ENCODE data around the gene TOR2A. TPM values are rescaled to one million over a fixed set of nuclear protein-coding genes. Genes with fewer than 3 reads are reported as not detected.

Gene TOR2A
- total and polyA plus RNA-seq, 2 experiments from 2014 or later, result 20.6 to 22.8 TPM

GRCh38 chr9:127731938-127732337 lies 3.2 kb downstream of the TOR2A start:
- Histone ChIP-seq H3K27me3 (no peaks in the 10 kb centered on the region), H3K4me3 (no peak overlapping the region), H3K9me3 (ENCODE audit: low read depth) (no peaks in the 10 kb centered on the region), H3K27ac (no peak overlapping the region), H3K36me3 (no peaks in the 10 kb centered on the region), H3K4me1 (ENCODE audit: low read depth) (no peaks in the 10 kb centered on the region)
- no peak for TF ChIP-seq CTCF (IDR thresholded peaks at IDR 0.05; ENCODE audit: low read depth, low read length)
- DNase-seq (ENCODE audit: low read depth in 1 of 2, low spot score in 1 of 2), result no peak

- H3K27me3 ChIP-seq, result no peaks in the 10 kb centered on the region
- no peaks in the 10 kb centered on the region for H3K36me3 ChIP-seq
- H3K27ac ChIP-seq, result no peak overlapping the region
- DNase-seq (ENCODE audit: low read depth in 1 of 2, low spot score in 1 of 2), result no peak
- TF ChIP-seq CTCF (IDR thresholded peaks at IDR 0.05; ENCODE audit: low read depth, low read length), result no peak
- no peaks in the 10 kb centered on the region for H3K4me1 ChIP-seq (ENCODE audit: low read depth)
- no peak overlapping the region for H3K4me3 ChIP-seq
- H3K9me3 ChIP-seq (ENCODE audit: low read depth), result no peaks in the 10 kb centered on the region
Measured at GRCh38 chr9:127730799-127731410, 4.2 kb downstream of the TOR2A start.

GRCh38 chr9:127730262-127730661 lies 4.8 kb downstream of the TOR2A start:
- Histone ChIP-seq H3K27me3 (no peaks in the 10 kb centered on the region), H3K36me3 (no peaks in the 10 kb centered on the region), H3K27ac (no peak overlapping the region), H3K4me3 (no peak overlapping the region), H3K4me1 (ENCODE audit: low read depth) (no peaks in the 10 kb centered on the region), H3K9me3 (ENCODE audit: low read depth) (no peaks in the 10 kb centered on the region)
- no peak for TF ChIP-seq CTCF (IDR thresholded peaks at IDR 0.05; ENCODE audit: low read depth, low read length)
- DNase-seq (ENCODE audit: low read depth in 1 of 2, low spot score in 1 of 2), result no peak

GRCh38 chr9:127729522-127730256 lies 5.4 kb downstream of the TOR2A start:
- no peak for DNase-seq (ENCODE audit: low read depth in 1 of 2, low spot score in 1 of 2)
- H3K4me3 ChIP-seq, result no peak overlapping the region
- H3K27ac ChIP-seq, result no peak overlapping the region
- no peaks in the 10 kb centered on the region for H3K36me3 ChIP-seq
- no peaks in the 10 kb centered on the region for H3K4me1 ChIP-seq (ENCODE audit: low read depth)
- no peaks in the 10 kb centered on the region for H3K9me3 ChIP-seq (ENCODE audit: low read depth)
- H3K27me3 ChIP-seq, result no peaks in the 10 kb centered on the region
- TF ChIP-seq CTCF (IDR thresholded peaks at IDR 0.05; ENCODE audit: low read depth, low read length), result no peak

GRCh38 chr9:127728808-127729207 lies 6.3 kb downstream of the TOR2A start:
- Histone ChIP-seq H3K4me1 (ENCODE audit: low read depth) (peaks cover 5% of the 10 kb centered on the region), H3K27ac (no peak overlapping the region), H3K4me3 (no peak overlapping the region), H3K36me3 (no peaks in the 10 kb centered on the region), H3K27me3 (no peaks in the 10 kb centered on the region), H3K9me3 (ENCODE audit: low read depth) (no peaks in the 10 kb centered on the region)
- TF ChIP-seq CTCF (IDR thresholded peaks at IDR 0.05; ENCODE audit: low read depth, low read length), result no peak
- no peak for DNase-seq (ENCODE audit: low read depth in 1 of 2, low spot score in 1 of 2)

Data from cardiac muscle cell (in vitro differentiated cells and primary cell).